Measurements from ENCODE around the gene RBM4B.

GRCh38 chr11:66663741-66664296, 13.9 kb downstream of the RBM4B start:
- TF ChIP-seq YY1 (IDR thresholded peaks at IDR 0.05; ENCODE audit: insufficient read depth, insufficient read length): no peak
- TF ChIP-seq ZNF274 (IDR thresholded peaks at IDR 0.05; ENCODE audit: low read depth, low read length): no peak
- no peak for TF ChIP-seq SUZ12 (IDR thresholded peaks at IDR 0.05; ENCODE audit: extremely low read depth, insufficient read depth, insufficient read length)
